ENCODE results near the gene CADPS.

DNA sequence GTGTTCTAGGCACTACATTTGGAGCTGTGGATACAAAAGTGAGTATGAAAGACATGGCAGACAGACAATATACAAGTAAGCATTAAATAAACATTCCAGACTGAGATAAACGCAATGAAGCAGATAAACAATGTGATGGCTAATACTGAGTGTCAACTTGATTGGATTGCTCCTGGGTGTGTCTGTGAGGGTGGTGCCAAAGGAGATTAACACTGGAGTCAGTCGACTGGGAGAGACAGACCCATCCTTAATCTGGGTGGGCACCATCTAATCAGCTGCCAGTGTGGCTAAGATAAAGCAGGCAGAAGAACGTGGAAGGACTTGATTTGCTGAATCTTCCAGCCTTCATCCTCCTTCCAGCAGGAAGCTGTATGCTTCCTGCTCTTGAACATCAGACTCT lies 77.2 kb downstream of the CADPS start:
- TF ChIP-seq, protein P1, sequence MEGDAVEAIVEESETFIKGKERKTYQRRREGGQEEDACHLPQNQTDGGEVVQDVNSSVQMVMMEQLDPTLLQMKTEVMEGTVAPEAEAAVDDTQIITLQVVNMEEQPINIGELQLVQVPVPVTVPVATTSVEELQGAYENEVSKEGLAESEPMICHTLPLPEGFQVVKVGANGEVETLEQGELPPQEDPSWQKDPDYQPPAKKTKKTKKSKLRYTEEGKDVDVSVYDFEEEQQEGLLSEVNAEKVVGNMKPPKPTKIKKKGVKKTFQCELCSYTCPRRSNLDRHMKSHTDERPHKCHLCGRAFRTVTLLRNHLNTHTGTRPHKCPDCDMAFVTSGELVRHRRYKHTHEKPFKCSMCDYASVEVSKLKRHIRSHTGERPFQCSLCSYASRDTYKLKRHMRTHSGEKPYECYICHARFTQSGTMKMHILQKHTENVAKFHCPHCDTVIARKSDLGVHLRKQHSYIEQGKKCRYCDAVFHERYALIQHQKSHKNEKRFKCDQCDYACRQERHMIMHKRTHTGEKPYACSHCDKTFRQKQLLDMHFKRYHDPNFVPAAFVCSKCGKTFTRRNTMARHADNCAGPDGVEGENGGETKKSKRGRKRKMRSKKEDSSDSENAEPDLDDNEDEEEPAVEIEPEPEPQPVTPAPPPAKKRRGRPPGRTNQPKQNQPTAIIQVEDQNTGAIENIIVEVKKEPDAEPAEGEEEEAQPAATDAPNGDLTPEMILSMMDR (conservative IDR thresholded peaks at IDR 0.05): no peak
- no peak for TF ChIP-seq EZH2 (IDR thresholded peaks at IDR 0.05; ENCODE audit: low read depth)

Data from PC-9 (cell line).